GM18909 (cell line): ENCODE data around the gene ENDOG.
"Not testable (repeated sequence)": the region's sequence is repeated elsewhere in the genome, so short reads cannot be mapped to it uniquely, and the experiment has no call there.

Experiments used
- ATAC-seq: cut with Tn5 transposase; IDR thresholded peaks from one replicate; pipeline ENCODE4 v1.9.1; 2021; ENCODE audit warnings: mild to moderate bottlenecking; ENCODE audit not compliant: unreplicated experiment, poor library complexity

ENDOG gene

GRCh38 chr9:128825923-128826700 lies 7.8 kb downstream of the ENDOG start:
- no peak for ATAC-seq

GRCh38 chr9:128828267-128828666 lies 10.0 kb downstream of the ENDOG start:
- ATAC-seq = no peak

GRCh38 chr9:128828719-128829452 lies 10.6 kb downstream of the ENDOG start:
- peak; percentile 6 for ATAC-seq

GRCh38 chr9:128829477-128830251 lies 11.4 kb downstream of the ENDOG start, which contains the start of gene SPOUT1:
Gene SPOUT1 (minus strand): TSS chr9:128829794. CDS start chr9:128829780, 14 bp downstream.
- ATAC-seq = peak; percentile 97

- ATAC-seq = no peak
These were observed 15.4 kb downstream of the ENDOG start for GRCh38 chr9:128833696-128834095.

- no peak for ATAC-seq
These were observed 17.2 kb downstream of the ENDOG start for GRCh38 chr9:128835246-128836210.

- no peak for ATAC-seq
These were observed 18.3 kb downstream of the ENDOG start for GRCh38 chr9:128836509-128837145.

GRCh38 chr9:128838338-128838737 lies 20.0 kb downstream of the ENDOG start:
- no peak for ATAC-seq

GRCh38 chr9:128840524-128840923 lies 22.2 kb downstream of the ENDOG start:
- no peak for ATAC-seq

- no peak for ATAC-seq
These were observed 23.6 kb downstream of the ENDOG start for GRCh38 chr9:128841694-128842492.

- not testable (repeated sequence) for ATAC-seq
These were observed 24.9 kb downstream of the ENDOG start for GRCh38 chr9:128843171-128843570.

- no peak for ATAC-seq
These were observed 27.1 kb downstream of the ENDOG start for GRCh38 chr9:128845186-128845931.

- no peak for ATAC-seq
These were observed 28.4 kb downstream of the ENDOG start for GRCh38 chr9:128846680-128847030.

GRCh38 chr9:128847803-128848202 lies 29.5 kb downstream of the ENDOG start:
- ATAC-seq = no peak

- not testable (repeated sequence) for ATAC-seq
These were observed 32.7 kb downstream of the ENDOG start for GRCh38 chr9:128851024-128851423.

- ATAC-seq = not testable (repeated sequence)
These were observed 33.7 kb downstream of the ENDOG start for GRCh38 chr9:128851779-128852600.

- ATAC-seq = not testable (repeated sequence)
These were observed 34.3 kb downstream of the ENDOG start for GRCh38 chr9:128852646-128853045.
